MCF 10A (cell line): ENCODE measurements around the gene BRF1. TPM values are rescaled to one million over a fixed set of nuclear protein-coding genes. Genes with fewer than 3 reads are reported as not detected.

Experiments used
- BruUV-seq: library from RNA; stranded (reverse); fragments of 400-500 nt; replicated peaks from 2 replicates; lab custom pipeline; 2021; lab: Mats Ljungman, UMichigan
- CTCF ChIA-PET: fragments of 300-600 bp; sonication (Branson Sonifier 250); formaldehyde crosslinking; extraction: SDS; loops from one replicate; lab custom pipeline; 2021; ENCODE audit warnings: antibody characterized with exemption, inconsistent platforms; lab: Yijun Ruan, JAX
- POLR2A ChIA-PET: fragments of 300-600, 350-650 bp; sonication (Branson Sonifier 250); formaldehyde crosslinking; extraction: SDS; loops from one replicate; lab custom pipeline; 2020; ENCODE audit warnings: antibody characterized with exemption, inconsistent platforms; lab: Yijun Ruan, JAX
- DNase-seq: peaks from one replicate; pipeline ENCODE4 v3.0.0-alpha.2; 2018; ENCODE audit not compliant: unreplicated experiment
- H3K27ac Mint-ChIP-seq: one replicate; pipeline ENCODE4 v1.8.0; 2022; ENCODE audit warnings: mild to moderate bottlenecking, low read depth, mixed read lengths; ENCODE audit not compliant: unreplicated experiment
- H3K27me3 Mint-ChIP-seq: one replicate; pipeline ENCODE4 v1.8.0; 2022; ENCODE audit warnings: mixed read lengths; ENCODE audit not compliant: insufficient read depth, unreplicated experiment
- H3K36me3 Mint-ChIP-seq: one replicate; pipeline ENCODE4 v1.8.0; 2022; ENCODE audit warnings: mild to moderate bottlenecking, moderate library complexity, mixed read lengths; ENCODE audit not compliant: insufficient read depth, unreplicated experiment
- H3K4me1 Mint-ChIP-seq: one replicate; pipeline ENCODE4 v1.8.0; 2022; ENCODE audit warnings: mixed read lengths; ENCODE audit not compliant: insufficient read depth, unreplicated experiment
- H3K4me3 Mint-ChIP-seq: one replicate; pipeline ENCODE4 v1.8.0; 2022; ENCODE audit warnings: mild to moderate bottlenecking, moderate library complexity, mixed read lengths; ENCODE audit not compliant: unreplicated experiment
- H3K9me3 Mint-ChIP-seq: one replicate; pipeline ENCODE4 v1.8.0; 2022; ENCODE audit warnings: mixed read lengths; ENCODE audit not compliant: unreplicated experiment
- CTCF ChIP-seq: fragments of 200-600 bp; IDR thresholded peaks from one replicate; pipeline ENCODE4 v1.8.0; 2022; ENCODE audit warnings: antibody characterized with exemption, mild to moderate bottlenecking; ENCODE audit not compliant: unreplicated experiment
- intact Hi-C: fragments of 100-400 bp; cut with micrococcal nuclease; formaldehyde crosslinking; loops from 2 replicates; pipeline ENCODE4 v1.14.1; 2022
- total RNA-seq: library from RNA; stranded (reverse); gene quantifications from 2 replicates; pipeline ENCODE4 v1.2.3, GENCODE V29; 2022

Gene BRF1
- total RNA-seq, 1 experiment from 2014 or later: 30.7 TPM

GRCh38 chr14:105195051-105195450 lies 105.8 kb downstream of the BRF1 start:
- H3K27ac Mint-ChIP-seq: no peak overlapping the region
- CTCF ChIA-PET: interaction anchor here (0.9 to 1.0 kb wide), 2 partner anchors 104 to 354 kb away, joined by 3 to 6 read pairs; no protein-coding TSS in a partner anchor
- no peak overlapping the region for H3K4me3 Mint-ChIP-seq
- no peak for TF ChIP-seq CTCF
- POLR2A ChIA-PET: interaction anchor here (0.6 to 0.7 kb wide), 3 partner anchors 170 to 226 kb away, joined by 3 to 4 read pairs (median 3); no protein-coding TSS in a partner anchor
- no peak for DNase-seq
- H3K9me3 Mint-ChIP-seq: no peaks in the 10 kb centered on the region
- intact Hi-C loops: no loop called here
- H3K4me1 Mint-ChIP-seq: peaks cover 21% of the 10 kb centered on the region
- BruUV-seq: no TSS peak
- peaks cover 59% of the 10 kb centered on the region for H3K27me3 Mint-ChIP-seq
- peaks cover 6% of the 10 kb centered on the region for H3K36me3 Mint-ChIP-seq

- ChIA-PET CTCF (interaction anchor here (0.8 to 1.8 kb wide), 4 partner anchors 9 to 355 kb away, joined by 3 to 12 read pairs (median 4); no protein-coding TSS in a partner anchor), POLR2A (interaction anchor here (0.7 to 0.9 kb wide), 4 partner anchors 11 to 225 kb away, joined by 3 to 4 read pairs (median 3); no protein-coding TSS in a partner anchor)
- Mint-ChIP-seq H3K27me3 (peaks cover 59% of the 10 kb centered on the region), H3K4me1 (peaks cover 15% of the 10 kb centered on the region), H3K4me3 (no peak overlapping the region), H3K27ac (no peak overlapping the region), H3K36me3 (no peaks in the 10 kb centered on the region), H3K9me3 (no peaks in the 10 kb centered on the region)
- intact Hi-C loops: no loop called here
- no TSS peak for BruUV-seq
- no peak for TF ChIP-seq CTCF
- peak; percentile 66 for DNase-seq
Measured at GRCh38 chr14:105193916-105194782, 106.7 kb downstream of the BRF1 start.

GRCh38 chr14:105192866-105193731 lies 107.7 kb downstream of the BRF1 start:
- H3K27ac Mint-ChIP-seq: no peak overlapping the region
- peaks cover 55% of the 10 kb centered on the region for H3K27me3 Mint-ChIP-seq
- no peaks in the 10 kb centered on the region for H3K9me3 Mint-ChIP-seq
- peaks cover 12% of the 10 kb centered on the region for H3K4me1 Mint-ChIP-seq
- TF ChIP-seq CTCF: no peak
- ChIA-PET POLR2A (no interaction called here), CTCF (interaction anchor here (1.8 kb wide), 1 partner anchor 10 kb away, joined by 12 read pairs; no protein-coding TSS in a partner anchor)
- no peaks in the 10 kb centered on the region for H3K36me3 Mint-ChIP-seq
- DNase-seq: no peak
- no TSS peak for BruUV-seq
- no peak overlapping the region for H3K4me3 Mint-ChIP-seq
- intact Hi-C loops: no loop called here
